SH-SY5Y (cell line): ENCODE measurements around the gene C2orf15.

ENCODE experiments used
- GATA2 ChIP-seq: IDR thresholded peaks from 2 replicates; pipeline ENCODE4 v1.6.1; 2011; ENCODE audit warnings: mild to moderate bottlenecking, low read depth, low read length
- GATA3 ChIP-seq: IDR thresholded peaks from 2 replicates; pipeline ENCODE4 v1.6.1; 2011; ENCODE audit warnings: low read depth, mild to moderate bottlenecking, low read length, moderate library complexity

DNA sequence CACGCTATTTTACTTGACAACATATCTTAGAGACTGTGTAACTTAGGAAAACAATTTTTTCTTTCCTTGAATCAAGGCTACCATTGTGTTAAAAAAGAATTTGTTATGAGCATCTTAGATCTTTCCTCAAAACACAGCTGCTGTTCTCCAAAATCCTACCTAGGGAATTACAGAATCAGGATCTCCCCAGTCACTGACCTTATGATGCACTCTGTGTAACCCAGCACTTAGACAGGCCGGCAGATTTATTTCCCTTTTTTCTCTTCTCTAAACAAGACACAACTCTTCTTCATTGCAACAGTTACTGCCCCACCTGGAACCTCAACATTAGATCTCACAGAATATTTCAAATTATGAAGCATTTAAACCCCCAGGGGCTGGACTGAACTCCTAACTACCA lies 13.5 kb upstream of the C2orf15 start:
- TF ChIP-seq GATA2 (no peak), GATA3 (no peak)
